GM18502 (cell line): ENCODE measurements around the gene TMEM176B.
A peak's percentile ranks its signal among the peaks of the same experiment; 100 is the strongest.

ENCODE experiments used
- ATAC-seq: cut with Tn5 transposase; IDR thresholded peaks from one replicate; pipeline ENCODE4 v1.9.1; 2021; ENCODE audit warnings: mild to moderate bottlenecking; ENCODE audit not compliant: unreplicated experiment, poor library complexity

Gene TMEM176B

GRCh38 chr7:150755473-150756099 lies 44.6 kb downstream of the TMEM176B start:
- ATAC-seq, result no peak

- no peak for ATAC-seq
Observed at GRCh38 chr7:150754951-150755350, 45.2 kb downstream of the TMEM176B start.

GRCh38 chr7:150753826-150754603 lies 46.1 kb downstream of the TMEM176B start:
- peak; percentile 45 for ATAC-seq

GRCh38 chr7:150753239-150753638 lies 46.9 kb downstream of the TMEM176B start:
- no peak for ATAC-seq

GRCh38 chr7:150751702-150752101 lies 48.5 kb downstream of the TMEM176B start:
- no peak for ATAC-seq

- ATAC-seq, result no peak
Observed at GRCh38 chr7:150748376-150748775, 51.8 kb downstream of the TMEM176B start.

- no peak for ATAC-seq
Observed at GRCh38 chr7:150746921-150747320, 53.2 kb downstream of the TMEM176B start.

- ATAC-seq, result no peak
Observed at GRCh38 chr7:150745876-150746275, 54.3 kb downstream of the TMEM176B start.

GRCh38 chr7:150745086-150745485 lies 55.1 kb downstream of the TMEM176B start:
- no peak for ATAC-seq

GRCh38 chr7:150744041-150744656 lies 56.0 kb downstream of the TMEM176B start:
- no peak for ATAC-seq

GRCh38 chr7:150742286-150742968 lies 57.7 kb downstream of the TMEM176B start:
- ATAC-seq, result no peak
